ENCODE data around the gene NTM. TPM values are rescaled to one million over a fixed set of nuclear protein-coding genes. Genes with fewer than 3 reads are reported as not detected.

Gene NTM
- polyA plus RNA-seq, 1 donor from 2014 or later, result 39.4 TPM

DNA sequence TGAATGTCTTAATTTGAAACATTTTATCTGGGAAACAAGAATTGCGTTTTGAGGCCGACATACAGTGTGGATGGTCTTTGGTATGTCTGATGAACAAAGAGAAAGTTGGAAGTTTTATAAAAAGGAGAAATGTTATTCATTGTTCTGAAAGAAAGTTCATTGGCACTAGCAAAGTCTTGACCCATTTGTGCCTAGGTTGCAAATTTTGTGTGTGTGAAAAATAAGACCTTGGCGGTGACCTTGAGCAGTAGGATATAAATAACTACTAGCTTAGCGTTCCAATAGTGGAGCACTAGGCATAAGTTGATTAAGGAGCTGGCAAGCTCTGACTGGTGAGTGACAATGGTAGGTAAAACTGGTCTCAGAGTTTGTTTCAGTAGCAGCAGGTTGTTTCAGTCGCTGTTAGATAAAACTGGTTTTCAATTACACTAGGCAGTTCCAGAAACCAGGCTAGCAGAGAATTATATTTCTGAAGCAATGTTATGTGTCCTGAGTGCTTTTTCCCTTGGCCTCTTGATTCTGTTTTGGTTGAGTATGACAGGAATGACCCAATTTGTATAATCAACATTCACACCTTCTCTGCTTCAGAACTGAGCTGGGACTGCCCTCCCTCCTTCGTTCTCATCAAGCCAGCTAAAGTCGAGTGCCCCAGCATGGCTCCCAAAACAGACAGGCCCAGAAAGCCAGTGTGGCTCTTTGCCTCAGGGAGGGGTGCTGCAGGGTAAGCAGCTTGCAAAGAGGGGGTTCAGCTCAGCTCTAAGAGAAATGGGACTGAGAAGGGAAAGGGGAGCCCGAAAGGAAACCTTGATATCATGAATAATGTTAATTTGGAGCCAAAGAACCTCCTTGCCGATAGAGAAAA is 85.7 kb downstream of the NTM start:
- H3K27me3 ChIP-seq (ENCODE audit: insufficient read depth, low read depth, low read length), result no peaks in the 10 kb centered on the region
- H3K27ac ChIP-seq (ENCODE audit: low read length), result no peak overlapping the region
- no peak overlapping the region for H3K9ac ChIP-seq (ENCODE audit: low read length)
- H3K9me2 ChIP-seq (ENCODE audit: insufficient read depth, low read length), result no peaks in the 10 kb centered on the region
- H3K9me3 ChIP-seq (ENCODE audit: low read length), result no peaks in the 10 kb centered on the region
- no peaks in the 10 kb centered on the region for H3K36me3 ChIP-seq (ENCODE audit: insufficient read depth, low read length)
- no peak overlapping the region for H3K4me2 ChIP-seq (ENCODE audit: low read length)
- H4K20me1 ChIP-seq (ENCODE audit: insufficient read depth), result no peaks in the 10 kb centered on the region
- TF ChIP-seq SMC3 (conservative IDR thresholded peaks at IDR 0.05; ENCODE audit: poor library complexity) (no peak), MXI1 (conservative IDR thresholded peaks at IDR 0.05; ENCODE audit: poor library complexity, severe bottlenecking) (no peak), EP300 (conservative IDR thresholded peaks at IDR 0.05; ENCODE audit: poor library complexity, severe bottlenecking) (no peak), EZH2 (IDR thresholded peaks at IDR 0.05; ENCODE audit: borderline replicate concordance, insufficient read depth, low read length, poor library complexity, severe bottlenecking) (no peak), TAF1 (IDR thresholded peaks at IDR 0.05; ENCODE audit: low read depth) (no peak), RAD21 (conservative IDR thresholded peaks at IDR 0.05) (no peak), POLR2AphosphoS5 (IDR thresholded peaks at IDR 0.05) (no peak)
- TF ChIP-seq, protein P1, sequence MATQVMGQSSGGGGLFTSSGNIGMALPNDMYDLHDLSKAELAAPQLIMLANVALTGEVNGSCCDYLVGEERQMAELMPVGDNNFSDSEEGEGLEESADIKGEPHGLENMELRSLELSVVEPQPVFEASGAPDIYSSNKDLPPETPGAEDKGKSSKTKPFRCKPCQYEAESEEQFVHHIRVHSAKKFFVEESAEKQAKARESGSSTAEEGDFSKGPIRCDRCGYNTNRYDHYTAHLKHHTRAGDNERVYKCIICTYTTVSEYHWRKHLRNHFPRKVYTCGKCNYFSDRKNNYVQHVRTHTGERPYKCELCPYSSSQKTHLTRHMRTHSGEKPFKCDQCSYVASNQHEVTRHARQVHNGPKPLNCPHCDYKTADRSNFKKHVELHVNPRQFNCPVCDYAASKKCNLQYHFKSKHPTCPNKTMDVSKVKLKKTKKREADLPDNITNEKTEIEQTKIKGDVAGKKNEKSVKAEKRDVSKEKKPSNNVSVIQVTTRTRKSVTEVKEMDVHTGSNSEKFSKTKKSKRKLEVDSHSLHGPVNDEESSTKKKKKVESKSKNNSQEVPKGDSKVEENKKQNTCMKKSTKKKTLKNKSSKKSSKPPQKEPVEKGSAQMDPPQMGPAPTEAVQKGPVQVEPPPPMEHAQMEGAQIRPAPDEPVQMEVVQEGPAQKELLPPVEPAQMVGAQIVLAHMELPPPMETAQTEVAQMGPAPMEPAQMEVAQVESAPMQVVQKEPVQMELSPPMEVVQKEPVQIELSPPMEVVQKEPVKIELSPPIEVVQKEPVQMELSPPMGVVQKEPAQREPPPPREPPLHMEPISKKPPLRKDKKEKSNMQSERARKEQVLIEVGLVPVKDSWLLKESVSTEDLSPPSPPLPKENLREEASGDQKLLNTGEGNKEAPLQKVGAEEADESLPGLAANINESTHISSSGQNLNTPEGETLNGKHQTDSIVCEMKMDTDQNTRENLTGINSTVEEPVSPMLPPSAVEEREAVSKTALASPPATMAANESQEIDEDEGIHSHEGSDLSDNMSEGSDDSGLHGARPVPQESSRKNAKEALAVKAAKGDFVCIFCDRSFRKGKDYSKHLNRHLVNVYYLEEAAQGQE (IDR thresholded peaks at IDR 0.05; ENCODE audit: borderline replicate concordance), result no peak
- TF ChIP-seq, protein P2, sequence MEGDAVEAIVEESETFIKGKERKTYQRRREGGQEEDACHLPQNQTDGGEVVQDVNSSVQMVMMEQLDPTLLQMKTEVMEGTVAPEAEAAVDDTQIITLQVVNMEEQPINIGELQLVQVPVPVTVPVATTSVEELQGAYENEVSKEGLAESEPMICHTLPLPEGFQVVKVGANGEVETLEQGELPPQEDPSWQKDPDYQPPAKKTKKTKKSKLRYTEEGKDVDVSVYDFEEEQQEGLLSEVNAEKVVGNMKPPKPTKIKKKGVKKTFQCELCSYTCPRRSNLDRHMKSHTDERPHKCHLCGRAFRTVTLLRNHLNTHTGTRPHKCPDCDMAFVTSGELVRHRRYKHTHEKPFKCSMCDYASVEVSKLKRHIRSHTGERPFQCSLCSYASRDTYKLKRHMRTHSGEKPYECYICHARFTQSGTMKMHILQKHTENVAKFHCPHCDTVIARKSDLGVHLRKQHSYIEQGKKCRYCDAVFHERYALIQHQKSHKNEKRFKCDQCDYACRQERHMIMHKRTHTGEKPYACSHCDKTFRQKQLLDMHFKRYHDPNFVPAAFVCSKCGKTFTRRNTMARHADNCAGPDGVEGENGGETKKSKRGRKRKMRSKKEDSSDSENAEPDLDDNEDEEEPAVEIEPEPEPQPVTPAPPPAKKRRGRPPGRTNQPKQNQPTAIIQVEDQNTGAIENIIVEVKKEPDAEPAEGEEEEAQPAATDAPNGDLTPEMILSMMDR (IDR thresholded peaks at IDR 0.05; ENCODE audit: poor library complexity, severe bottlenecking), result no peak
- no peaks in the 10 kb centered on the region for H3K79me2 ChIP-seq (replicated peaks; ENCODE audit: insufficient read depth, low read length)
- no peak overlapping the region for H3K4me3 ChIP-seq (ENCODE audit: low read length)
- no peaks in the 10 kb centered on the region for H3F3A ChIP-seq (ENCODE audit: insufficient read depth, low read length, poor library complexity, severe bottlenecking)
- no peak overlapping the region for H2AFZ ChIP-seq (ENCODE audit: low read depth, low read length)

DNA sequence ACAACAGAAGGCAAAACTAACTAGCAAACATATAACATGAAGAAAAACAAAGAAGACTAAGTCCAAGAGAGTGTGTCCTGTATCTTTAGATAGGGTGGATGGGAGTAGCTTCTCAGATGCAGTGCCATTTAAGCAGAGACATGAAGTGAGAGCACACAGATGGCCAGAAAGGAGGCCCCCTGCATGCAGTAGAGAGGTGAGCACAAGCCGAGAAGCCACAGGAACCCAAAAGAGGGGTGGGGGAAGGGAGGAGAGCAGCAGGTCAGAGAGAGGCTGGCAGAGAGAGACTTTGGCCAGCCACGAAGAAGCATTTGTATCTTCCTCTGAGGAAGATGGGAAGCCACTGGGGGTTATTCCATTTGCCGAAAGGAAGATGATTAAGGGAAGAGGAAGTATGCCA is 86.7 kb downstream of the NTM start:
- H3K27ac ChIP-seq (ENCODE audit: low read length), result no peak overlapping the region

More for the DNA sequence above, 86.7 kb downstream of the NTM start:
- Histone ChIP-seq H3F3A (ENCODE audit: insufficient read depth, low read length, poor library complexity, severe bottlenecking) (no peaks in the 10 kb centered on the region), H2AFZ (ENCODE audit: low read depth, low read length) (no peak overlapping the region), H3K79me2 (replicated peaks; ENCODE audit: insufficient read depth, low read length) (no peaks in the 10 kb centered on the region), H3K9ac (ENCODE audit: low read length) (no peak overlapping the region), H3K9me2 (ENCODE audit: insufficient read depth, low read length) (no peaks in the 10 kb centered on the region), H3K4me2 (ENCODE audit: low read length) (no peak overlapping the region), H4K20me1 (ENCODE audit: insufficient read depth) (no peaks in the 10 kb centered on the region), H3K36me3 (ENCODE audit: insufficient read depth, low read length) (no peaks in the 10 kb centered on the region), H3K9me3 (ENCODE audit: low read length) (no peaks in the 10 kb centered on the region), H3K4me3 (ENCODE audit: low read length) (no peak overlapping the region), H3K27me3 (ENCODE audit: insufficient read depth, low read depth, low read length) (no peaks in the 10 kb centered on the region)
- TF ChIP-seq EZH2 (IDR thresholded peaks at IDR 0.05; ENCODE audit: borderline replicate concordance, insufficient read depth, low read length, poor library complexity, severe bottlenecking) (no peak), EP300 (conservative IDR thresholded peaks at IDR 0.05; ENCODE audit: poor library complexity, severe bottlenecking) (no peak)
- TF ChIP-seq, protein P2 (IDR thresholded peaks at IDR 0.05; ENCODE audit: poor library complexity, severe bottlenecking), result no peak

Measured in neural cell (in vitro differentiated cells).